GM12891 (cell line): Measurements from ENCODE around the gene SOAT1.

Source experiments
- SPI1 ChIP-seq: IDR thresholded peaks from 2 replicates; pipeline ENCODE4 v1.6.1; 2011; ENCODE audit warnings: low read depth, low read length, control low read depth
- TAF1 ChIP-seq: IDR thresholded peaks from 2 replicates; pipeline ENCODE4 v1.6.1; 2011; ENCODE audit warnings: low read depth, low read length, control low read depth

- TF ChIP-seq TAF1 (no peak), SPI1 (no peak)
Measured at GRCh38 chr1:179263121-179263520, 30.5 kb upstream of the SOAT1 start.
